HT1080 (cell line): ENCODE data around the gene IL3. TPM values are rescaled to one million over a fixed set of nuclear protein-coding genes. Genes with fewer than 3 reads are reported as not detected.
"Not testable (repeated sequence)": the region's sequence is repeated elsewhere in the genome, so short reads cannot be mapped to it uniquely, and the experiment has no call there.

Experiments
- DNase-seq: peaks from one replicate; pipeline ENCODE4 v3.0.0-alpha.2; 2015; ENCODE audit warnings: low read depth
- total RNA-seq: library from RNA; depleted of rRNA; stranded (reverse); fragments of >200 nt; shearing (Covaris generic); gene quantifications from 2 replicates; pipeline ENCODE4 v1.2.3, GENCODE V29; 2014

IL3 gene
- total RNA-seq, 1 experiment from 2014 or later: not detected

DNA sequence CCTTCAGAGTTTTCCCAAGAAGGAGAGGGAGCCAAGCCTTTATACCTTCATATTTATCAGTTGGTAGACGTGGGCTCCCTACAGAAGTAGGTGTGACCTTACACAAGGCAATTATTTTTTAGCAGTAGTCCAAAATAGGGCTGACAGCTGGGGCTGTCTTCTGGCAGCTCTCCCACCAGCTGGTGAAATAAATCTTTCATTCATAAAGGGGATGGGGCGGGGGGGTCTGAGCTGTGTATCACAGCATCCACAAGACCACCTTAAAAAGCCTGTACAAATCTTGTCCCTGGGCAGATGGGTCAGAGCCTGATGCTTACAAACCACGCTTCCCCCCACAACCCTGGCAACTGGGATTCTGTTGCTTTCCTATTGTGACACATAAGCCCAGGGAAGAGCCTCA, 32.8 kb downstream of the IL3 start:
- no peak for DNase-seq

DNA sequence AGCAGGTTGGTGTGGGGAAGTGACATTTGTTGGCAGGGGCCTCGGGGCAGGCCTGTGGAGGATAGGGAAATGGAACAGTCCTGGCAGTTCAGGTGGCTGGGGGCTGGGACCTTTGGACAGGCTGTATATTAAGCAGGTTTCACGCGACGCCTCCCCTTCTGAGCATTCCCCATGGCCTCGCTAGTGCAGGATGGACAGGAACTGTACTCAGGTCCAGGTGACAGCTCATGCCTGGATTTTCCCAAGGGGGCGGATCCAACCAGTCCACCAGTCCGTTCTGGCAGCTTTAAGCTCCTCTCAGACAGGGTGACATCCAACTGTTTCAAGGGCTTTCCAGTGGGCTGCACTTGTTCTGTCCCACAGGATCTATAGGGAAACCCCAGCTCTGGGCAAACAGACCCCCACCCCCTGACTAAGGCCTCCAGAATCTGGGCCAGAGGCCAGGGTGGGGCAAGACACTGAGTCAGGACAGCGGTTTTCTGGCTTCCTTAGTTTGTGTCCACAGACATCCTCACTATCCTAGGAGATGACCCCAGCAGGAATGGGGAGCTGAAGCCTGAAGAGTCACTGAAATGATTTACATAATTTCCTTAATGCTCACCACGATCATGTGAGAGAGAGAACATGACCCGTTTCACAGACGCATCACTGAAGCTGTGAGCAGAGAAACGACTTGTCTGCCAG, 34.1 kb downstream of the IL3 start:
- peak; percentile 99 for DNase-seq

GRCh38 chr5:132095077-132095410, 34.6 kb downstream of the IL3 start:
- no peak for DNase-seq

GRCh38 chr5:132095424-132095972, 35.0 kb downstream of the IL3 start:
- peak; percentile 20 for DNase-seq

GRCh38 chr5:132096904-132097303, 36.4 kb downstream of the IL3 start:
- DNase-seq: no peak

- peak; percentile 32 for DNase-seq
These were observed 37.7 kb downstream of the IL3 start for GRCh38 chr5:132098151-132098594.

- DNase-seq: no peak
These were observed 38.2 kb downstream of the IL3 start for GRCh38 chr5:132098621-132099020.

DNA sequence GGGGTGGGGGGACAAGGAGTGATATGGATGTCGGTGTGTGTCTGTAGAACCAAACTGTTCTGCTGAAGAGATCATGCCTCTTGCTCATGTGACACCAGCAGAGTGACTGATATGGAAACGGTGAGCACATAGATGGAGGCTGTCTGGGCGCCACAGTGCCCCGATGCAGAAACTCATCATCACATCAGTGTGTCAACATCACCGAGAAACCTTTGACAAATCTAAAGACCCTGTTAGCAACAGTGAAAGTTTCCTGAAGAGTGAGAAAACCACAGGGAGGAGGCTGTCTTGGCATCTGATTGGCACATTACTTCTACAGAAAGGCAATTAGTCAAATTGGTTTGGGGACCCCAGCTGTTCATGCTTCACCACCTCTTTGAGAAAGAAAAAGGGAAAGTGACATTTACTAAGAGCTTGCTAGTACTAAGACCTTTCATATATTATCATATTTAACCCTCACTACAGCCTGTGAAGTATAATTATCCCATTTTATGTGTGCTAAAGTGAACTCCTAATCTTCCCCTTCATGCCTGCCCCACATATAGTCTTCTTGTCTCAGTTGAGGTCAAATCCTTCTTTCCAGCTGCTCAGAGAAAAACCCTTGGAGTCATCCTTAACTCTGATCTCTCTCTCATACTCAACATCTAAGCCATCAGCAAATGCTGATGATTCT, 38.8 kb downstream of the IL3 start:
- no peak for DNase-seq

GRCh38 chr5:132099905-132100304, 39.5 kb downstream of the IL3 start:
- DNase-seq: no peak

DNA sequence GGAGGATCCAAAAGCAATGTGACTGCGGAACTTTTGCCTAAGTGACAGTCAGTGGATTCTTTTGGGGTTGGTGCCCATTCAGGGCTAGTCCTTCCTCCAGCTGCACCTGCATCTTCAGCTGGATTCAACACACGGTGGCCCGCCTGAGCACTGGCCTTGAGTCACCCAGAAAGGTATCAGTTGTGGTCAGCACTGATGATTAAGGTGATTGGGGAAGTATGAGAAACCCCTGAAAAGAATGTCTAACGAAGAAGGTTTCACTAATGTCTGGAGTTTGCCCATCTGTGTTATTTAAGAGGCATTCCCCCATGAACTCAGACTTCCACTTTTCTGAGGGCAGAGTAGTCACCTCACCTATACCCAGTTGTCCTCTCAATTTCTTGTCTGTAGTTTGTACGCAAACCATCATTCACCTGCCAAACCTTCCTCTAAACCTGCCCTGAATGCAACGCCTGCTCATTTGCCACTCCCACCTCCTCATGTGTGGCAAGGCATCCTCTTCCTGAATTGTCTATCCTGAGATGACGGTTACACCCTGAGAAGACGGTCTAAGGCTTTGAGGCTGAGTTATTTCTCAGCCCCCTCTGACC, 40.3 kb downstream of the IL3 start:
- no peak for DNase-seq

DNA sequence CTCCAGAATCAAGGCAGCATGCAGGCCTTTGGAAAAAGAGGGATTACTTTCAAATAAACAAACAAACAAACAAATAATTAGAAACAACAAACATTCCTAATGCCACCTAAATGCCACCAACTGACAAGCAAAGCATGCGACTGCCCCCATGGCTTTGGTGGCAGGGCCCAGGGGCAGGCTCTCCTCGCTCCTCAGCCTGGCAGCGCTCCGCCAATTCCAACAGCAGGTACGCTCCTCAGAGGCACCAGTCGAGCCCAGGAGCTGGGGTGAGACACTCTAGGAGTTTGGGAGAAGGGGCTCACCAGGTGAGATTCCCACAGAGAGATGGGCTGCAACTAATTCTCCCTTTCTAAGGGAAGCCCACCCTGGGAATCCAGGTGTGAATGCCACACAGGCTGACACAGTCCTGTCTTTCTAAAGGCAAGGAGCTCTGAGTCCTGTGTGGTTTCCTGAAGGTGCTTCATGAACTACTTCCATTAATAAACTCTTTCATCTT, 41.0 kb downstream of the IL3 start:
- DNase-seq: no peak

DNA sequence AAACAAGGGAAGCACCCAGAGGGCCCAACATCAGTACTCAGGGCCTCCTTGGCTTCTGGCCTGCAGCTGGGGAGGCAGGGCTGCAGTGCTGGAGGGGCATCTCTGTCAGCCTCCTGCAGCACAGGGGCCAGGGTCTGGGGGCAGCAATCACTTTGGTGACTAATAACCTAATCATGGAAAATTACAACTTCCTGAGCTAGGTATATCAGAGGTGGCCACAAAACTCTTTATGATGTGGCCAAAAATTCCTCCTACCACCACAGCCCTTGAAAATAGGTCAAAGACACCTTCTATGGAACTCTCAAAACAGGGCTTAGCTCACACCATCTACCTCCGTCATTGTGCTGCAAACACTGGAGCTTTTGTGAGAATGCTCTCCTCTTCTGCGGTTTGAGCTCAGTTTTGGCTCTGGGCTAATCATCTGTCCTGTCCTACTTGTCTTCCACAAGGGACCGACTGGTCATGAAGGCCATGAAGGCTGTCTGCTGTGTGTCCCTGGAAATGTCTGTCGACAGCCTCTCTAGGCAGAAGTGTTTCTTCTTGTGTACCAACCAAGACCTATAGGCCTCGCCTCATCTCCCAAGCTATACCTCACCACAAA, 41.7 kb downstream of the IL3 start:
- peak; percentile 57 for DNase-seq

- no peak for DNase-seq
These were observed 42.5 kb downstream of the IL3 start for GRCh38 chr5:132102944-132103331.

DNA sequence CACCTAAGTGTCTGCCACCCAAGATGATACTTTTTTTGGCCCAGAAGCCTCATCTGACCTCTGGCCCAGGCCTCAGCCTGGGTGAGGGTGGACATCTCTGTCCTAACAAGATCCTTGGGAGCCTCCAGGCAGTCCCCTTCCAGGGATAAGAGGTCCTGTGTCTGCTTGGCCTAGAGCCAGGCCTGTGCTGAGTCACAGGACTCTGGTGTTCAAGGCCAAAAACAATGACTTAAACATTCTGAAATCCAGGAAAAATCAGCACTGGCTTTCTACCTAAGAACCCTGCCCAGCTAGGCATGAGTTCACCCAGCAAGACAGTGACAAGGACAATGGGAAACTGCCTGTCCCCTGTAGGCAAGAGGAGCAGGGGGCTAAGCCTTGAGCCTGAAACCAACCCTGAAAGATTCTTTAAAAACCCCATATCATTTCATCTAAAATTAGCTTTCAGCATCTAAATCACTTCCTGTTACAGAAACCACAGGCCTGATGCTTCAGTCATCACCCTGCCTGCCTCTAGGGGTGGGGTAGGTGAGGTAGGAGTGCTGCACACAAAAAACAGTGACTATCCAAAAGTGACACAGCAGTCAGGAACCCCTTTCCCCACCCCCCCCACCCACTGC, 43.0 kb downstream of the IL3 start:
- DNase-seq: peak; percentile 90

- peak; percentile 28 for DNase-seq
These were observed 43.5 kb downstream of the IL3 start for GRCh38 chr5:132103969-132104391.

DNA sequence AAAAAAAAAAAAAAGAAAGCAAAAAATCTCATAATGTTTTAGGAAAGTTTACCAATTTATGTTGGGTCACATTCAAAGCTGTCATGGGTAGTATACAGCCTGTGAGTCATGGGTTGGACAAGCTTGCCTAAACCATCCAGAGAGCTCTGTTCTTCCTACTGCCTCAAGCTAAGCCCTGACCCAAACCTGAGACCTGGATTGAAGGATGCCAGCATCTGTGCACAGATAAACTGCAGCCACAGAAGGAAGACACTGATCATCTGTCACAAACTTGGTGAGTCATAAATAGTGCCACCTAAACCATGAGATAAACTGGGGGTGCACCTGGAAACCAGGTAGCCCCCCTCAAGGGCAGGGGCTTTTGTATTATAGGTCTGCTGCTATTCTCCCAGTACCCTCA, 44.1 kb downstream of the IL3 start:
- no peak for DNase-seq

DNA sequence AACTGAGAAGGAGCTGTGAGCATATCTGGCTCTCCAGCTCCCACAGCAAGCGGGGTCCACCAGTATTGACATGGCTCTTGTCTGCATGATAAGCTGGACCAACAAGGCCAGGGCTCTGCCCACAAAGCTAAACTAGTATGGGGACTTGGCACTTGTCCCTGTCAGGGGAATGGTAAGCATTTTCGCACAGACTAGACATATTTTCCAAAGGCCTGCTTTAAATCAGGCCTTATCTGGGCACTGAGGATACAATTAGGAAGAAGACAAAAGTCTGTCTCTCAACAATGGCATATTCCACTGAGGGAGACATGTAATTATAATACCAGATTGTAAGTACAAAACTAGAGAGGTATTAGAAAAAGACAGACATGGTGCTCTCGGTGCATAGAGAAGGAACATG, 45.2 kb downstream of the IL3 start:
- DNase-seq: no peak

DNA sequence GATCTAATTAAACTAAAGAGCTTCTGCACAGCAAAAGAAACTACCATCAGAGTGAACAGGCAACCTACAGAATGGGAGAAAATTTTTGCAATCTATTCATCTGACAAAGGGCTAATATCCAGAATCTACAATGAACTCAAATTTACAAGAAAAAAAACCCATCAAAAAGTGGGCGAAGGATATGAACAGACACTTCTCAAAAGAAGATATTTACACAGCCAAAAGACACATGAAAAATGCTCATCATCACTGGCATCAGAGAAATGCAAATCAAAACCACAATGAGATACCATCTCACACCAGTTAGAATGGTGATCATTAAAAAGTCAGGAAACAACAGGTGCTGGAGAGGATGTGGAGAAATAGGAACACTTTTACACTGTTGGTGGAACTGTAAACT, 48.0 kb downstream of the IL3 start:
- DNase-seq: not testable (repeated sequence)

- not testable (repeated sequence) for DNase-seq
These were observed 48.5 kb downstream of the IL3 start for GRCh38 chr5:132108957-132109356.

DNA sequence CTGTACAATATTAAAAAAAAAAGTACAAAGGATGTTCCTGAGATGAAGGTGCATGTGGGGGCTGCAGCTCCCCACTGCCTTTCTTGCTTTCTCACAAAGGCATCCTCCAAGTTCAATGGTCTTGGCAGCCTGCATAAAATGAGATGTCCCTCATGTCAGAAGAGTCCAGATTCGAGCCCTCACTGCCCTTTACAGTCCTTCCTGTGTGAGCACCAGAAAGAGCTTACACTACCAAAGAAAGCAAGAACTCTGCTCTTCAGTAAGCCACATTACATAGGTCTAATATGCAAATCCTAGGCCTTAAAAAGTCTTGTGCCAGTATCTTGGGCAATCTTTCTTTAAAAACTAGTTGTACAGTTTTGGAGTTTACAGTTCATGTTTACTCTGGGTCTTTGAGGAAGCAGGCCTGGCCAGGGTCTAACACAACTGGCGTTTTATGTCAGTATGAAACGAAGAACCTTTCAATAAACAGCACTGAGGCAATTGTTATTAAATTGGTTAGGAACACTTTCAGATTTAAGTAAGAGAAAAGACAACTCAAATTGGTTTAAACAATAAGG, 49.1 kb downstream of the IL3 start:
- no peak for DNase-seq

DNA sequence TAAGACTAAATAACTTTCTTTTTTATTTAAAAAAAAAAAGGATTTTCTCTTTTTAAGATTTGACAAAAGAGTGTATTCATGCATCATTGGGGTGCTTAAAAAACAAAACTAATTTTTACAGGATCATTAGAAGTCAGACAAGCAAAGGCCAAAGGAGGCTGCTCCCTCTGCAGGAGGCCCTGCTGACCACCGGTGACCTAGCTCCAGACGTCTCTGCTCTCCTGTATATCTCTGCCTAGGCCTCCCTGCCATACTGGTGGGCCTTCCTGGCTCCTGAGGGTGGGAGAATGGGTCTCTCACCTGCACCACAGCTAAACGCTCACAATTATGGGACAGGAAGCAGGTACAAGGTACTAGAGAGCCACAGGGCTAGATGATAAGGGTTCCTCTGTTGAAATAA, 49.7 kb downstream of the IL3 start:
- DNase-seq: no peak
